Ascending aorta (tissue), 2 donors: ENCODE measurements around the gene SIRT7. TPM values are rescaled to one million over a fixed set of nuclear protein-coding genes. Genes with fewer than 3 reads are reported as not detected.

ENCODE experiments used
- DNase-seq, 2 donors: peaks; one replicate each; pipeline ENCODE4 v3.0.0-alpha.2; 2019; ENCODE audit warnings: low spot score in 2 of 2
- H3K27ac ChIP-seq, 2 donors: fragments of 200-600 bp; sonication (generic); one replicate each; pipeline ENCODE4 v1.5.1; 2016 to 2017; ENCODE audit warnings: mild to moderate bottlenecking in 1 of 2
- H3K27me3 ChIP-seq: fragments of 200-600 bp; sonication (generic); one replicate; pipeline ENCODE4 v1.5.1; 2017
- H3K36me3 ChIP-seq, 2 donors: fragments of 200-600 bp; sonication (generic); one replicate each; pipeline ENCODE4 v1.5.1; 2016
- H3K4me1 ChIP-seq, 2 donors: fragments of 200-600 bp; sonication (generic); one replicate each; pipeline ENCODE4 v1.5.1; 2016 to 2017; ENCODE audit warnings: mild to moderate bottlenecking in 1 of 2
- H3K4me3 ChIP-seq, 2 donors: fragments of 200-600 bp; sonication (generic); one replicate each; pipeline ENCODE4 v1.5.1; 2016 to 2017; ENCODE audit warnings: mild to moderate bottlenecking in 1 of 2
- H3K9me3 ChIP-seq, 2 donors: fragments of 200-600 bp; sonication (generic); one replicate each; pipeline ENCODE4 v1.5.1; 2016
- intact Hi-C: fragments of 100-400 bp; cut with DNase I; formaldehyde crosslinking; loops from one replicate; pipeline ENCODE4 v1.15.1; 2023
- total RNA-seq: library from RNA; depleted of rRNA; stranded (reverse); fragments of >200 nt; gene quantifications from one replicate; pipeline ENCODE4 v1.1.0, GENCODE V29; 2016
- TF ChIP-seq, protein P1 (sequence below), 3 experiments: fragments of 200-600 bp in 2 of 3; fragments of 450-650 bp in 1 of 3; sonication (generic) in 2 of 3; IDR thresholded peaks; one replicate each; pipeline ENCODE4 v1.5.1; 2016 to 2019; ENCODE audit warnings: antibody characterized with exemption in 3 of 3, mild to moderate bottlenecking in 1 of 3, moderate library complexity in 1 of 3

Gene SIRT7
- total RNA-seq, 1 donor from 2014 or later = 32.6 TPM

- Histone ChIP-seq H3K27me3 (no peaks in the 10 kb centered on the region), H3K4me3 (peak overlapping the region in 1 of 2 donors; percentile 83), H3K9me3 (no peaks in the 10 kb centered on the region), H3K36me3 (peaks cover 22 to 45% of the 10 kb centered on the region in 2 donors), H3K27ac (peak overlapping the region; percentile 96 to 99), H3K4me1 (peaks cover 18 to 32% of the 10 kb centered on the region in 2 donors)
- TF ChIP-seq, protein P1, sequence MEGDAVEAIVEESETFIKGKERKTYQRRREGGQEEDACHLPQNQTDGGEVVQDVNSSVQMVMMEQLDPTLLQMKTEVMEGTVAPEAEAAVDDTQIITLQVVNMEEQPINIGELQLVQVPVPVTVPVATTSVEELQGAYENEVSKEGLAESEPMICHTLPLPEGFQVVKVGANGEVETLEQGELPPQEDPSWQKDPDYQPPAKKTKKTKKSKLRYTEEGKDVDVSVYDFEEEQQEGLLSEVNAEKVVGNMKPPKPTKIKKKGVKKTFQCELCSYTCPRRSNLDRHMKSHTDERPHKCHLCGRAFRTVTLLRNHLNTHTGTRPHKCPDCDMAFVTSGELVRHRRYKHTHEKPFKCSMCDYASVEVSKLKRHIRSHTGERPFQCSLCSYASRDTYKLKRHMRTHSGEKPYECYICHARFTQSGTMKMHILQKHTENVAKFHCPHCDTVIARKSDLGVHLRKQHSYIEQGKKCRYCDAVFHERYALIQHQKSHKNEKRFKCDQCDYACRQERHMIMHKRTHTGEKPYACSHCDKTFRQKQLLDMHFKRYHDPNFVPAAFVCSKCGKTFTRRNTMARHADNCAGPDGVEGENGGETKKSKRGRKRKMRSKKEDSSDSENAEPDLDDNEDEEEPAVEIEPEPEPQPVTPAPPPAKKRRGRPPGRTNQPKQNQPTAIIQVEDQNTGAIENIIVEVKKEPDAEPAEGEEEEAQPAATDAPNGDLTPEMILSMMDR (IDR thresholded peaks at IDR 0.05) = no peak
- DNase-seq = peak in 1 of 2 donors; percentile 76
- intact Hi-C loops = loop anchor here (10.0 kb wide), 1 partner anchor 354 kb away; the partner anchor contains the start of gene ACTG1
These were observed 49.2 kb downstream of the SIRT7 start for GRCh38 chr17:81868674-81869220.

DNA sequence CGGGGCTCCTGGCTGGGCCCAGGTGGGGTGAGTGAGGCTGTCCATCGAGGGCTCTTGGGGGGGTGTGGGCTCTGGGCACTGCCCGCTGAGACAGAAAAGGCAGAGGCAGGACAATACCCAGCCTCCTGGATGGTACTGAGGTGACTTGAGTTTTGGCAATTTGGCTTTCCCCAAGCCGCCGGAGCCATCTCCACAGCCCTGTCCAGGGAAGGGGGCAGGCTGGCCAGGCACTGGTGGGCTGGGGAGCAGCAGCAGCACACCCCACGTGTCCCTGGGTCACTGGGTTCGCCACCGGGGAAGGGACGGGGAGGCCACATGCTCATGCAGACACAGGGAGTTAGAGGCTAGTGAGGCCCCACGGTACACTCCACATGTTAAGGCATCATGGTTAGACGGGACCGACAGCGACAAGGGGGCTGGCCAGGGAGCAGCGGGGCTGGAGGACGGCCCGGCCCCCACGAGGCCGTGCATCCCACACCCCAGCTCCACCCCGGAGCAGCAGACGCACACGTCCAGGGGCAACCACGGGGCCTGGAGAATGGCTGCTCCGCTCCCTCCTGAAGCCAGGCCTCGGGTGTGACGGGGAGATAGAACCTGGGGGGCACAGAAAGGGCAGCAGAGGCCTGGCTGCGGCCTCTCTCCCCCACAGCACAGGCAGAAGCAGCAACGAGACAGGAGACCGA lies 49.8 kb downstream of the SIRT7 start:
- intact Hi-C loops = loop anchor here (10.0 kb wide), 1 partner anchor 353 kb away; the partner anchor contains the start of gene ACTG1
- TF ChIP-seq, protein P1 (IDR thresholded peaks at IDR 0.05) = no peak
- H3K36me3 ChIP-seq = peaks cover 22 to 45% of the 10 kb centered on the region in 2 donors
- H3K4me1 ChIP-seq = peaks cover 18 to 32% of the 10 kb centered on the region in 2 donors
- H3K27ac ChIP-seq = peak overlapping the region; percentile 96 to 99
- H3K9me3 ChIP-seq = no peaks in the 10 kb centered on the region
- H3K27me3 ChIP-seq = no peaks in the 10 kb centered on the region
- H3K4me3 ChIP-seq = peak overlapping the region in 1 of 2 donors; percentile 83
- no peak for DNase-seq

DNA sequence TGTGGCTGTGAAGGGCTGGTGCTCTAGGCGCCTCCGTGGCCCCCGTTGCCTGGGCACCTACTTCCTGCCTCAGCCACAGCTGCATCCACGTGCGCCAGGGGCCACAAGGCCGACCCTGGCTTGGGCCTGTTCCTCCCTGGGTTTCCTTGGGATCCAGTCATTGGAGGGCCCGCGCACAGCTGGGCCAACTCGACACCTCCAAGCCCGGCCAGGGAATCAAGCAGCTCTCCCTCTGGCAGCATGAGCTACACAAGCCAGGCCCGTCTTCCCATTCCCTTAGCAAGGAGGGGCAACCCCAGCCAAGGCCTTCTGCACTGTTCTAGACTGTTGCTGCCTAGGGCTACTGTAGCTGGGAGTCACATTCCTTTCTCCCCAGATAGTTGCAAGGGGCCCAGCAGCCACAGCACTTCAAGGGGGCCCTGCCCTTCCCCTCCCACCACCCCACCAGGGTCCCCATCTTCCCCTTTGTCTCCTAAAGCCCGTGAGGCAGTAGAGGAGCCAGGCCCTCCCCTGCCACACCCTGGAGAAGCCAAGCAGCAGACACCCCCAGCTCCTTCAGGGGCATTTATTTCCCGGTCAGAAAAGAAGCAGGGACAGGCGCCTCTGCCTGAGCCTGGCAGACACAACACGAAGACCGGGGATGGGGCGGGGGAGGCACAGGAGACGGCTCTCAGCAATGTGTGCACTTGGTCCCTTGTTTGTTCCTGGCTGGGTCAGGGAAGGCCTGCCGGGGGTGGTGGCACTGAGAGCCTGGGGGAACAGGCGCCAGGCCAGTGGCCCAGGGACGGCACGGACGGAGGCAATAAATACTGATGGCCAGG lies 50.6 kb downstream of the SIRT7 start:
- peak overlapping the region; percentile 96 to 99 for H3K27ac ChIP-seq
- TF ChIP-seq, protein P1 (IDR thresholded peaks at IDR 0.05) = no peak
- peaks cover 18 to 30% of the 10 kb centered on the region in 2 donors for H3K4me1 ChIP-seq
- no peak overlapping the region for H3K4me3 ChIP-seq
- intact Hi-C loops = loop anchor here (10.0 kb wide), 1 partner anchor 353 kb away; the partner anchor contains the start of gene ACTG1
- peaks cover 22 to 45% of the 10 kb centered on the region in 2 donors for H3K36me3 ChIP-seq
- no peaks in the 10 kb centered on the region for H3K9me3 ChIP-seq
- DNase-seq = no peak
- H3K27me3 ChIP-seq = no peaks in the 10 kb centered on the region

DNA sequence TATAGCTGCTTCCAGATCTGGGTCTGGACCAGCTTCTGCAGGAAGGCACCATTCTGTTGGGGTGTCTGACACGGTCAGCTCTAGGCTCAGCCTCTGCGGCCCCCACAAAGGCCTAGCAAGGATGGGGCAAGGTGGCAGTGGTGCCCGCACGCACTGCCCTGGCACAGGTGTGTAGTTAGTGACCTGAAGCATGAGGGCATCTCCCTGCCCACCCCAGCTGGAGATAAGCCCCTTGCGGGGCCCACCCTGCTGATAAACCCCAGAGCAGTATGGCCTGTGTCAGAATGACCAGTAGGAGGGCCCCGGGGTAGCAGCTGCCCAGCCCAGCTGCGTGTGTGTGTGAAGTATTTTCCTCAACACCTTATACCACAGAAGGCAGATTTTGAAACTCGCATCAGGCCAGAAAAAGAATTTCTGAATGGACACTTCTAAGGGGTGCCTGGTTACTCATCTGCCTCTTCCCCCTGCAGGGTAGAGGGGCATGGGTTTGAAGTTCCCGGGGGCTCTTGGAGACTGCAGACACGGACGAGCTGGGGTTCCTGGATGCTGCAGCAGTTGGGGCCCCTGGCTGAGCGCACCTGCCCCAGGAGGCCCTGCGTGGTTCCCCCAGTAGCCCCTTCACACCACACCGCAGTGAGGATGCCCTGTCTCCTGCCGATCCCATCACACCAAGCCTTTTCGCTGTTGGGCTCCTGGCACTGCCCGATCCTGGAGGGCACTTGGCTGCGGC lies 51.4 kb downstream of the SIRT7 start:
- peak overlapping the region; percentile 96 to 99 for H3K27ac ChIP-seq

More for the DNA sequence above, 51.4 kb downstream of the SIRT7 start:
- no peaks in the 10 kb centered on the region for H3K27me3 ChIP-seq
- no peak overlapping the region for H3K4me3 ChIP-seq
- no peaks in the 10 kb centered on the region for H3K9me3 ChIP-seq
- peaks cover 15 to 34% of the 10 kb centered on the region in 2 donors for H3K4me1 ChIP-seq
- TF ChIP-seq, protein P1 (IDR thresholded peaks at IDR 0.05) = no peak
- peaks cover 22 to 45% of the 10 kb centered on the region in 2 donors for H3K36me3 ChIP-seq
- intact Hi-C loops = loop anchor here (10.0 kb wide), 1 partner anchor 352 kb away; the partner anchor contains the start of gene ACTG1
- DNase-seq = no peak
